ENCODE results near the gene KRT82. TPM values are rescaled to one million over a fixed set of nuclear protein-coding genes. Genes with fewer than 3 reads are reported as not detected.

KRT82 gene
- total RNA-seq, 2 experiments from 2014 or later, result not detected

DNA sequence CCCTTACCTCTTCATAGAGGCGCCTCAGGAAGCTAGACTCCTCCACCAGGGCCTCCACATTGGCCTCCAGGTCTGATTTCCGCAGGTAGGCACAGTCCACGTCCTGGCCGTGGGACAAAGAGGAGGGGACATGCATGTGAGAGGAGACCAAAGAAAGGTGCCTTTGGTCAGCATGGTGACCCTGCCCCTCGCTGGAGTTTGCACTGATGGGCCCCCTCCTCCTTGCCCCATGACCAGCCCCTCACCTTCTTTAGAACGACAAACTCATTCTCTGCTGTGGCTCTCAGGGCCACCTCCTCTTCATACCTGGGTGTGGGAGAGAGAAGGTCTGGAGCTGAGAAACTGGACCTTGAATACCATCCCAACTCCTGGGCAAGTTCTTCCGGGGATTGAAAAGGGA is 42.1 kb downstream of the KRT82 start:
- peaks cover 14% of the 10 kb centered on the region for H3K27me3 Mint-ChIP-seq
- CTCF ChIA-PET, result interaction anchor here (1.0 to 1.2 kb wide), 3 partner anchors 8 to 507 kb away, joined by 3 read pairs; no protein-coding TSS in a partner anchor
- no peak overlapping the region for H3K27ac Mint-ChIP-seq
- ATAC-seq, result no peak
- H3K36me3 Mint-ChIP-seq, result no peaks in the 10 kb centered on the region
- DNase-seq, result no peak
- H3K4me3 Mint-ChIP-seq, result no peak overlapping the region
- no peaks in the 10 kb centered on the region for H3K9me3 Mint-ChIP-seq (ENCODE audit: low read depth)
- H3K4me1 Mint-ChIP-seq, result peaks cover 21% of the 10 kb centered on the region

DNA sequence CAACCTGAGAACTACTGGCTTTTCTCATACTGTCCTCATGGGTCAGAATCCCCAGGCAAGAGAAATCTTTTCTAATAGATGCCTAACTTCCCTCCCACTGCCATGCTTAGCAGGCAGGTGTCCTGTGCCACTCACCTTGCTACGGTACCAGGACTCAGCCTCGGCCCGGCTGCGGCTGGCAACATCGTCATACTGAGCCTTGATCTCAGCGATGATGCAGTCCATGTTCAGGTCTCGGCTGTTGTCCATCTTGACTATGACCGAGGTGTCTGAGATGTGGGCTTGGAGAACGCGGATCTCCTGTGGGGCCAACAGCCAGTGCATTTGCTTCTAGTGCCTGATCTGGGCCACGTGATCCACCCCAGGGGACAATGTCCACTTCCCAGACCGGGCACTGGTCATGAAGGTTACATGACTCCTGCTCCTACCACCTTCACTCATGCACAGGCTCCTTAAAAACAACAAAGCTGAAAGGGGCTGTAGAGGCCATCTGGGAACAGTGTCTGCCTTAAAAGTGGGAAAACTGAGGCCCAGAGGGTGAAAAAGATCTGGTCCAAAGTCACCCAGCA is 42.9 kb downstream of the KRT82 start:
- Mint-ChIP-seq H3K9me3 (ENCODE audit: low read depth) (no peaks in the 10 kb centered on the region), H3K27ac (no peak overlapping the region), H3K4me3 (no peak overlapping the region), H3K36me3 (no peaks in the 10 kb centered on the region), H3K27me3 (peaks cover 8% of the 10 kb centered on the region), H3K4me1 (peaks cover 30% of the 10 kb centered on the region)
- ATAC-seq, result no peak
- CTCF ChIA-PET, result interaction anchor here (1.2 kb wide), 1 partner anchor 9 kb away, joined by 3 read pairs; no protein-coding TSS in a partner anchor
- DNase-seq, result no peak

DNA sequence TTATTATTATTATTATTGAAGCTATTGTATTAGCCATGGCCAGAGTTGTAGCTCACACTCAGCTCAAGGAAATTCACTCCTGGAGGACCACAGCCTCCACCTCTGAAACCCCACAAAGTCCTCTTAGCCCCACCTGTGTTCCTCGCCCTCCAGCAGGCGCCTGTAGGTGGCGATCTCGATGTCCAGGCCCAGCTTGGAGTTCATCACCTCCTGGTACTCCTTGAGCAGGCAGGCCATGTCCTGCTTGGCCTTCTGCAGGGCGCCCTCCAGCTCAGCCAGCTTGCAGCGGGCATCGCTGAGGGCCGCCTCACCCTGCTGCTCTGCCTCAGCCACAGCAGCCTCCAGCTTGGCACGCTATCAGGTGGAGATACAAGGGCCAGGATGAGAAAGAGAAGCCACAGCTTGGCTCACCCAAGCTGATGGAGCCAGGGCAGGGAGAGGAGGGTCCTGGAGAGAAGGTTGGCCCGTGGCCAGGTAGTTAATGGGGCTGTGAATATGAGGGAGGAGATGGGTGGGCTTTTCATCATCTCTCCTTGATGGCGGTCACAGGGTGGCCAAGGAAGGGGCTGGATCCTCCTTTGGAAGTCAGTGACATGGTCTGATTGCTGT is 43.9 kb downstream of the KRT82 start:
- H3K36me3 Mint-ChIP-seq, result no peaks in the 10 kb centered on the region
- CTCF ChIA-PET, result interaction anchor here (0.8 to 5.0 kb wide), 10 partner anchors 9 to 523 kb away, joined by 3 to 25 read pairs (median 4); no protein-coding TSS in a partner anchor
- peaks cover 7% of the 10 kb centered on the region for H3K27me3 Mint-ChIP-seq
- DNase-seq (no peak), ATAC-seq (no peak)
- no peaks in the 10 kb centered on the region for H3K9me3 Mint-ChIP-seq (ENCODE audit: low read depth)
- no peak overlapping the region for H3K27ac Mint-ChIP-seq
- peaks cover 37% of the 10 kb centered on the region for H3K4me1 Mint-ChIP-seq
- H3K4me3 Mint-ChIP-seq, result no peak overlapping the region

DNA sequence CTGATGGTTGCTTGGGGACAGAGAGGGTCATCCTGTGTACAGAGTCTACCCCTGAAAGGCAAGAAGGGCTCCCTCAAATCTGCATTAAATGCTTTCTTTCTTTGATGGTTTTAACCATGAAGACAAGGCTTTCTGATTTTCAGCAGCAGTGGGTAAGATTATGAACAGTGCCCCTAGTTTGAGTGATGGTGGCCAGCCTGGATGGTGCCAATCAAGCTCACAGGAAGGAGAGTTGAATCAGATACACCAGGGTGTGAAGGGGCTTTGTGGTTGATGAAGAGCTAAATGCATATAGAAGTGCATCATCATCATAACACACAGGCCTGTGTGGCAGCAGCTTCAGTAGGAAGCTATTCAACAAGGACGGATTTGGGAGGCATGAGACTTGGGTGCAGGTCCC is 44.6 kb downstream of the KRT82 start:
- DNase-seq, result peak; percentile 45
- Mint-ChIP-seq H3K4me3 (no peak overlapping the region), H3K9me3 (ENCODE audit: low read depth) (no peaks in the 10 kb centered on the region), H3K4me1 (peaks cover 37% of the 10 kb centered on the region), H3K36me3 (no peaks in the 10 kb centered on the region), H3K27ac (no peak overlapping the region), H3K27me3 (peaks cover 7% of the 10 kb centered on the region)
- CTCF ChIA-PET, result interaction anchor here (0.8 to 5.0 kb wide), 11 partner anchors 10 to 523 kb away, joined by 3 to 25 read pairs (median 4); no protein-coding TSS in a partner anchor
- no peak for ATAC-seq

DNA sequence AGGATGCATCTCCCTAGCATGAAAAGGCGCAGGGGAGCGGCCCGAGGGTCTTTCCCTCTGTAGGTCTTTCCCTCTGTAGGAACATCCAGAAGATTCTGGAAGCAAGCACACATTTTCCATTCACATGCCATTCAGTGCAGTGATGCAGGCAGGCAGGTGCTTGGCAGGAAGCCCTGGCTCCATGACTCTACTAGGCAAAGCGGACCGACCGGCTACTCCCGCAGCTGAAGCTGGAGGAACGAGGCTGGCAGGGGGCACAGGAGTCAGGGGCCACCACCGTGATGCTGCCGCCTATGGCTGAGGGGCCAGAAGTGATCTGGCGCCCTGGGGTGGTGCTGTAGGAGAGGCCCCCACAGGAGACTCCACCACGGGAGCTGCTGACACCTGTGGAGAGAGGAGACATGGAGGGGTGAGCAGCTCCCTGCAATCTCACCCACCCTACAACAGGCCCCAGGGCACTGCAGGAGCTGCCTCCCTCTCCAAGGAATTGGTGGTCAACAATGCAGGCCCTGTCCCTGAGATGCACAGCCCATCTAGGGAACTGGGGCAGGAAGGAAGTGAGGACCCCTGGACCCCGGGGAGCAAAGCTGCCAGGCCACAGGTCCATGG is 45.4 kb downstream of the KRT82 start:
- no peak for ATAC-seq
- Mint-ChIP-seq H3K4me3 (no peak overlapping the region), H3K4me1 (peaks cover 37% of the 10 kb centered on the region), H3K27ac (no peak overlapping the region), H3K36me3 (no peaks in the 10 kb centered on the region), H3K27me3 (peaks cover 7% of the 10 kb centered on the region), H3K9me3 (ENCODE audit: low read depth) (no peaks in the 10 kb centered on the region)
- CTCF ChIA-PET, result interaction anchor here (1.0 to 5.0 kb wide), 10 partner anchors 8 to 200 kb away, joined by 3 to 25 read pairs (median 4); no protein-coding TSS in a partner anchor
- no peak for DNase-seq

DNA sequence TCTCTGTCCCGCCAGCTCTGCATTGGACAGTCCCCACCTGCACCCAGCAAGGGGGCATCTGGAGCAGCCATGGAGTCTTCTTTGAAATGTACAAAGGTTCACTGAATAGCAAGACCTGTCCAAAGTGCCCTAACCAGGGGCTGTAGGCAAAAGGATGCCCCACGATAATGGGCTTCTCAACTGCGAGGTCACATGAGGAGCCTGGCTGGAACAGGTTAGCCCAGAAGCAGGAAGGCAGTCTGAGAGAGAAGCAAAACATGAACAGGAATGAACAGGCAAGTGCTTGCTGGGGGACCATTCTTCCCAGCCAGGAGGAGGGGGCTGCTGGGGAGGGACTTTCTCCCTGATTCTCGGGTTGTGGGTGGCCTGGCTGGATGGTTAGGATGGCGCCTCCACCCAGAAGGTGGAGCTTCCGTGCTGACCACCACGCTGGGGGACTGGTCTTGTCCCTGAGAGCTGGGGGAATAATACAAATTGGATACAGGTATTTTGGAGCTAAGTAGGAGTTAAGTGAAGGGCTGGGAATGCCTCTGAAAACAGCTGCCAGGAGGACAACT is 46.0 kb downstream of the KRT82 start:
- peaks cover 37% of the 10 kb centered on the region for H3K4me1 Mint-ChIP-seq
- CTCF ChIA-PET, result interaction anchor here (1.0 to 5.0 kb wide), 5 partner anchors 9 to 199 kb away, joined by 3 to 25 read pairs (median 5); no protein-coding TSS in a partner anchor
- ATAC-seq (no peak), DNase-seq (no peak)
- peaks cover 7% of the 10 kb centered on the region for H3K27me3 Mint-ChIP-seq
- no peaks in the 10 kb centered on the region for H3K9me3 Mint-ChIP-seq (ENCODE audit: low read depth)
- H3K36me3 Mint-ChIP-seq, result no peaks in the 10 kb centered on the region
- no peak overlapping the region for H3K4me3 Mint-ChIP-seq
- no peak overlapping the region for H3K27ac Mint-ChIP-seq

DNA sequence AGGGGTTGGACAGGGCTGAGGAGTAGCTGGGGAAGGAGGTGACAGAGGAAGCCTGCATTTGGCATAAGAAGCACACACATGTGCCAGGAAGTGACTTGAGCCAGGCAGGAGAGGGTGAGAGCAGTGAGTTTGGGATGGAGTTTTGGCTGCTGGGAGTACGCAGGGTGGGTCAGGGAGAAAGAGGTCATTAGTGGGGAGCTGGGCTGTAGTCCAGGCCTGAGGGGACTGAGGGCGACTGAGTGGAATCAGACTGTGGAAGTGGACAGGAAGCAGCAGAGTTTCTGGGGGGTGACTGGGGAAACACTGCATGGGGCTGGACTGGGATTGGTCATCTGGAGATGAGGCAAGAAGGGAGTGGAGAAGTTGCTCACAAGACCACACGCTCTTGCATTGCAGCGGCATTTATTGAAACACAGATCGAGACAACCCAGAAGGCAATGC is 46.5 kb downstream of the KRT82 start:
- CTCF ChIA-PET, result interaction anchor here (0.8 to 5.0 kb wide), 5 partner anchors 9 to 511 kb away, joined by 3 to 25 read pairs (median 5); no protein-coding TSS in a partner anchor
- peaks cover 8% of the 10 kb centered on the region for H3K27me3 Mint-ChIP-seq
- H3K9me3 Mint-ChIP-seq (ENCODE audit: low read depth), result no peaks in the 10 kb centered on the region
- no peak overlapping the region for H3K4me3 Mint-ChIP-seq
- no peaks in the 10 kb centered on the region for H3K36me3 Mint-ChIP-seq
- peaks cover 37% of the 10 kb centered on the region for H3K4me1 Mint-ChIP-seq
- no peak for ATAC-seq
- peak overlapping the region; percentile 0 for H3K27ac Mint-ChIP-seq
- no peak for DNase-seq

DNA sequence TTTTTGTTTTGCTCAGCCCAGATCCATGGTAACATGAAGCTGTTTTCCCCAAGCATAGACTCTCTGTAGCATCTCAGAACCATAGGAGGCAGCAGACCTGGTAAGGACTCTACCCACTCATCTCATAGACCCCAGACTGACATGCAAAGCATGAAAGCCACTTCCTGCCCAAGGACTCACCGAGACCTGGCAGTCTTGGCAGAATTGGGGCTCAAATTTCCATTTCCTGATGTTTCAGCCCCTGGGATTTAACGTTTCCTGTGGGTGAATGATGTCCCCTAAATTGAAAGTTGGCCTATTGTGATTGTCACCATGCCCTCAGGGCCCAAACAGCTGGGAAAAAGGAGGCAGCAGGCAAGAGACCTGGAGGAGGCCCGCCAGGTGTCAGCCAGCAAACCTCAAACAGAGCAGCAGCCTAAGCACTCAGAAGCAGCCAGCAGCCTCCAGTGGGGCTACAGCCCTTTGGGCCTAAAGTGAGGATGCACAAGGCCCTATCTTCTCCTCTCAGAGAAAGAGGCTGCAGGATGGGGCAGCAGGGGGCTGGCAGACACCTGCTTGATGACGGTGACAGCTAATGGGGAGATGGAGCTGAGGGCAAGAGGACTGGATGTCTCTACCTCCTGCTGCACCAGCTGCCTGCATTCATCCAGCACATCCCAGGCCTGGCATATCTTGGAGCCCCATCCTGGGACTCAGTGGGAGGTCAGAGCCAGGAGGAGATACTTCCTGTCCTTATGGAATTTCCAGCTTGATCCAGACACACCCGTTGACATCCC is 47.4 kb downstream of the KRT82 start:
- no peaks in the 10 kb centered on the region for H3K9me3 Mint-ChIP-seq (ENCODE audit: low read depth)
- H3K27me3 Mint-ChIP-seq, result peaks cover 10% of the 10 kb centered on the region
- no peak overlapping the region for H3K4me3 Mint-ChIP-seq
- H3K4me1 Mint-ChIP-seq, result peaks cover 37% of the 10 kb centered on the region
- H3K36me3 Mint-ChIP-seq, result no peaks in the 10 kb centered on the region
- CTCF ChIA-PET, result interaction anchor here (0.7 to 5.0 kb wide), 16 partner anchors 9 to 523 kb away, joined by 3 to 25 read pairs (median 4); no protein-coding TSS in a partner anchor
- peak; percentile 79 for DNase-seq
- H3K27ac Mint-ChIP-seq, result peak overlapping the region; percentile 59
- ATAC-seq, result peak; percentile 93

DNA sequence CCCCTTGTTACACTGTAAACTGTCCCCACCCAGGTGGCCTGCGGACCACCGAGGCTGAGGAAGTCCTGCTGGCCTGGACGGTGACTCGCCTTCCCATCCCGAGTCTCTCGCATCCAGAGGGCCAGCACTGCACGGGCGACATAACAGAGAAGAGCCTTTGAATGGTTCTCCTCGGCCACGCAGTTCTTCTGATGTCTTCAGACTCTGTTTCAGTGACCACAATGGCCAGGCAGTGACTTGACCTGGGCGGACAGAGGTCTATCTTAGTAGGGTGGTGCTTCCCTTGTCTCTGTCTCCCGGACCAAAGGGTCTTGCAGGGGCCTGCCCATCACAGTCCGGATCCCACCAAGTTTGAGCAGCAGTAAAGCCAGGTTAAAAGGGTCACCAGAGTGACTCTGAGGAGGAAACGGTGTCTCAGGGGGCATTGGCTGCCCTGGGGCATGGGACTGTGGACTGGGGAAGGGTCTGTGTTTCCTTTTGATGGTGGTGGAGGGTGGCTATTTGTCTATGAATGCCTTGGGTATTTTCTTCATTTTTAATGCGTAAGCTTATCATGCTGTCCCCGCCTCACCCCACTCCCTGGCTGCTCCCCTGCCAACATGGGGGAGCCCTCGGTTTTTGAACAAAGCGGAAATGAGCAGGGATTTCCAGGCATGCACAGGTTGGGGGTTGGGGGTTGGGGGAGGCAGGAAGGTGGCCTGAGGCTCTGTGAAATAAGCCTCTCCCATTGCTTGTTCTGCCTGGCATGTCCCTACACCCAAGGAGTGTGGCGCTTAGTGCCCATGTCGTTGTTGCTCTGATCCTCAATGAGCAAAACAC is 49.2 kb downstream of the KRT82 start:
- Mint-ChIP-seq H3K4me3 (no peak overlapping the region), H3K9me3 (ENCODE audit: low read depth) (no peaks in the 10 kb centered on the region), H3K27me3 (peaks cover 16% of the 10 kb centered on the region), H3K27ac (no peak overlapping the region), H3K4me1 (peaks cover 44% of the 10 kb centered on the region), H3K36me3 (no peaks in the 10 kb centered on the region)
- CTCF ChIA-PET, result no interaction called here
- DNase-seq (no peak), ATAC-seq (no peak)

DNA sequence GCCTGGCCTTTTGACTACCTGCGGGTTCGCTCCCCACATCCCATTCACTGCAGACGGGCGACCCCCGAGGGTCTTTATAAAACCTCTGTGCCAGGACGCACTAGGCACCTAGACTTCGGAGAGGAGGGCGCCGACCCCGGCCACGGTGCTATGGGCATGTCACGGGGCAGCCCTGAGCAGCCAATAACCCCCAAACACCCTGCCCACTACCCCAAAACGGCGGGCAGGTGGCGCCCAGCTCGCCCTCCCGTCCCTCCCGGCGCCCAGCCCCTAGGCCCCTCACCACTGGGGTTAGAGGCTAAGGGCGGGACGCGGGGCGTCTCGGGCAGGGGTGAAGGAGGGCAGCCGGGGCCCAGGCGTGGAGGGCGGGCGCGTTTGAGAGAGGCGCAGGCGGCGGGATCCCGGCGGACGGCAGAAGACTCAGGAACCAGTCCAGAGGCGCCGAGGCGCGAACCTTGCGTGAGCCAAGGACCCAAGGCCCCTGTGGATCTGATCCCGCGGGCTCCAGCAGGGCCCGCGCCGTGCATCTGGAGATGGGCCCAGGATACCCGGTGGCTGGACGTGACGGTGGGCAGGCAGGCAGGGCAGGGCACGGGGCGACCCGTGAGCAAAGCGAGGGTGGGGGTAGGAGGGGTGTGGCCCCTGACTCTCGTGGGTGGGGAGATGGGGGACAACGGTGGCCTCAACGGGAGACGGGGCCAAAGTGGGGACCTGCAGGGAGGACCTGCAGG is 49.9 kb downstream of the KRT82 start:
- Mint-ChIP-seq H3K27ac (no peak overlapping the region), H3K27me3 (peaks cover 19% of the 10 kb centered on the region), H3K36me3 (no peaks in the 10 kb centered on the region), H3K4me1 (peaks cover 45% of the 10 kb centered on the region), H3K9me3 (ENCODE audit: low read depth) (no peaks in the 10 kb centered on the region), H3K4me3 (no peak overlapping the region)
- ATAC-seq (no peak), DNase-seq (no peak)
- CTCF ChIA-PET, result interaction anchor here (1.1 kb wide), 1 partner anchor 12 kb away, joined by 3 read pairs; no protein-coding TSS in a partner anchor

DNA sequence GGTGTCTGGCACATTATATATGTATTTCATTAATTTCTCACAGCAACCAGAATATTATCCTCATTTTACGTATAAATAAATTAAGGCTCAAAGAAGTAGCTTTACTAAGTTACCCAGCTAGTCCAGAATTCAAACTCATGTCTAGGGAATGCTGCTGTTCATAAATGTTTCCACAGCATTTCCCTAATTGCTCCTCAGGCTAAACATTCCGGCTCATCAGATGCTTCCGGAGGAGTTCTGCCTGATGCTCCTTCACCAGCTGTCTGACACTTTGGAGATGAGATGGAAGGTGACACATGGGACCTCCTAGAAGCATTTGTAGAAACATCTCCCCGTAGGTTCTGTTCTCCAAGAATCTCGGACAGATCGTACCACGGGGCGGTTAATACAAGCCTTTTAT is 51.0 kb downstream of the KRT82 start:
- H3K27ac Mint-ChIP-seq, result no peak overlapping the region
- CTCF ChIA-PET, result interaction anchor here (1.1 kb wide), 1 partner anchor 13 kb away, joined by 3 read pairs; no protein-coding TSS in a partner anchor
- H3K27me3 Mint-ChIP-seq, result peaks cover 26% of the 10 kb centered on the region
- no peaks in the 10 kb centered on the region for H3K36me3 Mint-ChIP-seq
- no peaks in the 10 kb centered on the region for H3K9me3 Mint-ChIP-seq (ENCODE audit: low read depth)
- no peak overlapping the region for H3K4me3 Mint-ChIP-seq
- H3K4me1 Mint-ChIP-seq, result peaks cover 48% of the 10 kb centered on the region
- ATAC-seq (no peak), DNase-seq (no peak)

DNA sequence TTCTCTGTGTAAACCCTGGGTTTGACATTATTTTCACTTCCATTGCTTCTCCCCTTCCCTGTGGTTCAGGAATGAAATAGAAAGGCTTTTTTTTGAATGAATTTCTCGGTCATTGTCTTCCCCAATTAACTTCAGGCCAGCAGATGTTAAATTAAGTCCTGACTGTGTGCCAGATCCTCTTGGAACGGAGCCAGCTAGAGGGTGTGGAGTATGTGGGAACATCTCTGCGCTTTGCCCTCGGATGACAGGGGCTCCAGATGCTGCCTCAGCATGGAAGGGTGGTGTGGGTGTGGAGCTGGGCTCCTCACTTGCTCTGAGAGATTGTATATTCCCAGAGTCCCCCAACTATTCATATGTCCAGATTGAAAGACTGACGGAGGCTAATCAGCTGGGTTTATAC is 51.9 kb downstream of the KRT82 start:
- DNase-seq, result no peak
- Mint-ChIP-seq H3K4me1 (peaks cover 41% of the 10 kb centered on the region), H3K9me3 (ENCODE audit: low read depth) (no peaks in the 10 kb centered on the region), H3K27me3 (peaks cover 32% of the 10 kb centered on the region), H3K4me3 (no peak overlapping the region), H3K36me3 (no peaks in the 10 kb centered on the region), H3K27ac (no peak overlapping the region)
- ATAC-seq, result no peak
- CTCF ChIA-PET, result no interaction called here

All from activated CD8-positive, alpha-beta memory T cell treated with anti-CD3 and anti-CD28 coated beads, Interleukin-2, amount 10 ng/mL, durations not matched to agents 7 days and 5 days (primary cell).